IPS-NIHi7 (cell line): ENCODE measurements around the gene NUDT11.
"Not testable (repeated sequence)": the region's sequence is repeated elsewhere in the genome, so short reads cannot be mapped to it uniquely, and the experiment has no call there.

ENCODE experiments used
- DNase-seq: peaks from one replicate; pipeline ENCODE4 v3.0.0; 2012; ENCODE audit warnings: mixed read lengths; ENCODE audit errors: extremely low spot score

NUDT11 gene

DNA sequence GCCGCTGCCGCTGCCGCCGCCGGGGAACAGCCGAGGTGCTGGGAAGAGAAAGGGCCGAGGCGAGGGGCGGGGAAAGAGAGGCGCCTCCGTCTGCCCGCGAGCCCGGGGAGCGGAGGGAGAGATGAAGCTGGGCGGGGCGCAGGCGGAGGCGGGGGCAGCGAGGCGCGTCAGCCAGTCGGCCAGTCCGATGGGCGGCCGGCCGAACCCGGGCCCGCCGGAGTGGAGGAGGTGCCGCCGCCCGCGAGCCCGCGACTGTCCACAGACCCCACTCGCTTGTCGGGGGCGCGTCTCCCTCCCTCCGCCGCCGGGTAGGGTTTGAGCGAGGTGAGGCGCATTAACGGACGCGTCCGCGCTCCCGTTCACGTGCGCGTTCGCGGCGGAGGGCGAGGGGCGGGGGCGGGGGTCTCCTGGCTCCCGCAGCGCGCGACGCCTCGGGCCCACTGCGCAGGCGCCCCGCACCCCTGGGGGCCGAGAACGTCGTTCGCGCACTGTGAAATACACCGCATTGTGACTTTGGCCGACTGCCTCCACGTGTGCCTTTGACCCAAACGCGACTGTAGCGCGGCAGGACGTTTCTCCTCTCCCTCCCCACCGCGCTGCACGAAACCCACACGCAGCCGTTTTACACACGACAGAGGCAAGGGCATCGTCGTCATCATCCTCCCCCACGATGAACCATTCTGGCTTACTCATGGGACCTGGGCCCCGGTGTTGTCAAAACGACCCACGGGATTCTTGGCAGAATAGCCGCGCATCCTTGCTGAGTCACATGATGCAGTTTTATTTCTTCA lies at the start of gene NUDT11:
Gene NUDT11 (minus strand): TSS at position 92 of the 791 bp plus-strand sequence. CDS start 148 bp downstream, outside the sequence.
- DNase-seq = peak; percentile 68

DNA sequence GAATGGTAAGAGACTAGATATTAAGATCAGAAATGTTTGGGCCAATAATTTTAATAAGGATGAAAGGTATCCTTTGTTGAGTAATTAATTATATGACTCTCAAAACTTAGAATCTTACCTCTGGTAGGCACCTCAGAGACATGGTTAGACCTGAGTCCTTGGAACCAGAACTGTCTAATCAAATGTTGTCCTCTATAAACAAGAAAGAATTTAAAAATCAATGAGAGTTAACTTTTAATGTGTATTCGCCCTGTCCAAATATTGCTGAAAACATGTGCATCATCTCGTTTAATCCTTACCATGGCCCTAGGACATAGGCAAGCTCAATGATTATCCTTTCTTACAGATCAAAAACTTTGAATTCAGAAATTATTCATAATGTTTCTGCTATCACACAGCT lies 24.0 kb upstream of the NUDT11 start:
- DNase-seq = no peak

DNA sequence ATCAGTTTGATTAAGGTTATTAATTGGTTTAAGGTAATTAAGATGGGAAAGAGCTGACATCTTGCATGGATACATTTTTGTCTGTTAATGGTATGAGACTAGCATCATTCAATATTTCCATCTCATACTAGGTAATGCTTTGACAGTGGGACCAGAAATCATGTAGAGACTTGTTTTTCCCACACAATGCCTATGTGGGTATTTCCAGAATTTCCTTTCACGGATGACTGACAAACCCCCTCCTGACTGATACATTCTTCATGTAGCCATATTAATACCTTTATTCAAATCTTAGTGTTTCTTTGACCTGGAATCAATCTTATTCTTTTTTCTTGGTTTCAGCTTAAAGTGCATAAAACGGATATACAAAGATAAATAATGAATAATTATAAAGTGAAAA lies 22.7 kb upstream of the NUDT11 start:
- DNase-seq = not testable (repeated sequence)

DNA sequence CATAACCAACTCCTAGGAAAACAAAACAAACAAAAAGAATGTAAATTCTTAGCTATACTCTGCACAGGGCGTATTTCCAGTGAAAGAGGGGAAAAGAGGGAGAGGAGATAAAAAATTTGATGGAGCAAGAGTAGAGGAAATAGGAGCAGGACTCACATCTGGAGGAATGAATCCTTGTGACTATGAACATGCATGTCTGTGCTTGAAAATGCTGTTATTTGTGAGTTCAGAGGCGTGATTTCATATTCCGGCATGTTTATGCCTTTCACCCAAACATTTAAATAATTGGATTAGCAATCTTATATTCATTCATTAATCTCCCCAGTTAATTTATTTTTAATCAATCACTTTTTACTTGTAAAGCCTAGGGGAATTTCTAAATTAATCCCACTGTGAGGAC lies 11.2 kb upstream of the NUDT11 start:
- no peak for DNase-seq

DNA sequence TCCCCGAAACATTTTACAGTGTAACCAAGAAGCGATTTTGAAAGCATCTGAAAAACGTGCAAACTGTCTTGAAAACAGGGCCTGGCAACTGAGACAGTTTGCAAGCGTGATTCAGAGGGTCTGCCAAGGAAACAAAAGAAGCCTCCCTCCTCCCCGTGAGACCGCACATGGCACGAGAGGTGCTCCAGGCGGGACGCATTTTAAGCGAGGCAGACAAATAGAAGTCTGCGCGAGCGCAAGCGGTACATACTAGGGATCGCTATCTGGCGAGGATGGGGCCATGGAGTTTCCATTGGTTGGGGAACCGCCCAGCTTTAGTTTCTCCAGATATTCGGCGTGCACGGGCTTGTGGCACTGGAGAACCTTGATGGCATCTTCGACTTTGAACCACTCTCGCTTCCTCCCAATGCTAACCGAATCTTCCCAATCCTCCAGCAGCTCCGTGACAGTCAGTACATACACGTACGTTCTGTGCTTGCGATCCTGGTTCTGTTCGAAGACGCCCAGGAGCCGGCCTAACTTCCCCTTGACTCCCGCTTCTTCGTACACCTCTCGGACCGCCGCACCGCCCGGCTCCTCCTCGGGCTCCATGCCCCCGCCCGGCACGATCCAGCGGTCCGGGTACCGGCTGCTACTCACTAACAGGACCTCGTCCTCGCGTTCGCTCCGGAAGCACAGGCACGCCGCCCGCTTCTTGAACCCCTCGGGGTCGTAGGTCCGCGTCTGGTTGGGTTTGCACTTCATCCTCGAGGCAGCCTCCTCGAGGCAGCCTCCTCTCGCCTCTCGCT lies 497 bp downstream of the NUDT11 start:
- peak; percentile 10 for DNase-seq

DNA sequence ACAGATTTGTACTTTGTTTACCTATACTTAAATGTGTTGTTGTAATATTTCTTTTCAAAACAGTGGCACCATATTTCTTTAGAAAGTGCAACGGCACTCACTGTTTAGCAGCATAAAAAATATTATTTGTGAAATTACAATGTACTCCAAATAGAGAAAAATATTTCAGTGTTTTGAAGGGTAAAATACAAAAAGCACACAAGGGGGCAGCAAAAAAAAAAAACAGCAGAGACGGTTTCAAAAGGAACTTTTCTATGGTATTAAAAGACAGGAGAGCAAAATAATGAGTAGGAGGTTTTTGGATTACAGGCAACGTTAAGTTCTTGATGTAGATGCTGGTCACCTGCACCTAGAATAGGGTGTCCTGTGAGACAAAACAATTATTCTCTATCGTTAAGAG lies 2.0 kb downstream of the NUDT11 start:
- no peak for DNase-seq

DNA sequence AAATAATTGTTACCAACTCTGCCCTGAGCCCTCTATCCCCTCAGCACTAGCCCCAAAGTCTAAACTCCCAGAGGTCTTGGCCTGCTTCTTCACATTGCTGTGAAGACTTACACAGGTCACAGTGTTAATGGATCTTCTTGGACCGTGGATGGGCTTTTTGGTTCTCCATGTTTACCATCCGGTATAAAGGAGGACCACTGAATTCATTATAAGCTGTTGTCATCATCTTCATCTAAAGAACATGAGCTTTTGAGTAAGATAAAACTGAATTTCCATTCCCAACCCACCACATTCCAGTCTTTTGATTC lies 8.5 kb downstream of the NUDT11 start:
- DNase-seq = no peak

DNA sequence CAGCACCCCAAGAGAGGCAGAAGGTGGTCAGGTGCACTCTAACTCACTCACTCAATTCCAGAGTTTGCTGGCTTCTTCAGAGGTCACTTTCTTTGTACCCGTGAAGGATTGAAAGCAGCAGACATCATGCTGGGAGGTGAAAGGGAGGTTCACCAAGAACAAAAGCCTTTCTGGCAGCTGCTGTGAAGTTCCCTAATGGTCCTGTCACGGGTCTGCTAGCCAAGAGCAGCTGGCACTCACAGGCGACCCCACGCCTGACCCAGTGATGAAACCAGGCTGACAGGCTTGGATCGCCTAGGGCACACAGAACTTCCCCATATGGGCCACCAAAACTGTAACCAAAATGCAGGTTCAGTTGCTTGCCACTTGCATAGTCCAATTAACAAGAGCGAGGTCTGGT lies 11.8 kb downstream of the NUDT11 start:
- no peak for DNase-seq

DNA sequence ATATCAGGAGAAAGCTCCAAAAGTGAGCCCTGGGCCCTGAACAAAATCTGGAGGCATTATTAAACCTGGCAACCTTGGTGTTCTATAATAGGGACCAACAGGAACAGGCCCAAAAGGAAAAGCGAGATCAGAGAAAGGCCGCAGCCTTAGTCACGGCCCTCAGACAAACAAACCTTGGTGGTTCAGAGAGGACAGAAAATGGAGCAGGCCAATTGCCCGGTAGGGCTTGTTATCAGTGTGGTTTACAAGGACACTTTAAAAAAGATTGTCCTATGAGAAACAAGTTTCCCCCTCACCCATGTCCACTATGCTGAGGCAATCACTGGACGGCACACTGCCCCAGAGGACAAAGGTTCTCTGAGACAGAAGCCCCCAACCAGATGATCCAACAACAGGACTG lies 14.0 kb downstream of the NUDT11 start:
- not testable (repeated sequence) for DNase-seq

DNA sequence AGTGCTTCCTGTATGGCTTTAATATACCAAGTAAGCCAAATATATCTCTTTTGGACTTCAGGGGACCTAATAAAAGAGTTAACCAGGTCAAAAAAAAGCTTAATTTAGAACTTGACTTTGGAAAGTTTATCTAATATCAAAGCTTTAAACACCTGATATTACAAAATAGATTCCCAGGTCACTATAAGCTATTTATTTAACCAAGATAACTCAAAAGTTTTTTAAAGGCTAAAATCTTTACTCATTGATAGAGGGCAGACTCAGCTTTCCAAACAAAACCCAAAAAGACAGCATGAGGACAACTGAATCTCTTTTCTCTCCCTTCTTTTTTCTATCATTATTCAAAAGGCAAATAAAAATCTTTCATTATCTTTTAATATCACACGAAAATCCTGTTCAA lies 19.5 kb downstream of the NUDT11 start:
- DNase-seq = no peak

DNA sequence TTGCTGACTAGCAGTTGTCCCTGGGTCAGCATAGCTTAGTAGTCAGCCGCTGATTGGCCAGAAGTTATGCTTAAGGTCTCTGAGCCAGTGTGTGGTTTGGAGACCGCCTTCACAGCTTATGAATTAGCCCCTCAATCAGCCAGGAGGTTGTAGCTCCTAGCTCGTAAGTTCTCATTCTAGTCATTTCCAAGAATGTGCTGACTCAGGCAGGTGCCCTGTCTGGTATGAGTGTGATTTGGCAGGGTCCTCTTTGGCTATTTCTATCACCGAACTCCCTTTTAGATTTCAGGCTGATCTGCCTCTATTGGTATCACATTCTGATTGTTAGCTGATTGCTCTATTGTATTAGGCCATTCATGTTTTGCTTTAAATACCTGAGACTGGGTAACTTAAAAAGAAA lies 33.1 kb downstream of the NUDT11 start:
- DNase-seq = no peak

DNA sequence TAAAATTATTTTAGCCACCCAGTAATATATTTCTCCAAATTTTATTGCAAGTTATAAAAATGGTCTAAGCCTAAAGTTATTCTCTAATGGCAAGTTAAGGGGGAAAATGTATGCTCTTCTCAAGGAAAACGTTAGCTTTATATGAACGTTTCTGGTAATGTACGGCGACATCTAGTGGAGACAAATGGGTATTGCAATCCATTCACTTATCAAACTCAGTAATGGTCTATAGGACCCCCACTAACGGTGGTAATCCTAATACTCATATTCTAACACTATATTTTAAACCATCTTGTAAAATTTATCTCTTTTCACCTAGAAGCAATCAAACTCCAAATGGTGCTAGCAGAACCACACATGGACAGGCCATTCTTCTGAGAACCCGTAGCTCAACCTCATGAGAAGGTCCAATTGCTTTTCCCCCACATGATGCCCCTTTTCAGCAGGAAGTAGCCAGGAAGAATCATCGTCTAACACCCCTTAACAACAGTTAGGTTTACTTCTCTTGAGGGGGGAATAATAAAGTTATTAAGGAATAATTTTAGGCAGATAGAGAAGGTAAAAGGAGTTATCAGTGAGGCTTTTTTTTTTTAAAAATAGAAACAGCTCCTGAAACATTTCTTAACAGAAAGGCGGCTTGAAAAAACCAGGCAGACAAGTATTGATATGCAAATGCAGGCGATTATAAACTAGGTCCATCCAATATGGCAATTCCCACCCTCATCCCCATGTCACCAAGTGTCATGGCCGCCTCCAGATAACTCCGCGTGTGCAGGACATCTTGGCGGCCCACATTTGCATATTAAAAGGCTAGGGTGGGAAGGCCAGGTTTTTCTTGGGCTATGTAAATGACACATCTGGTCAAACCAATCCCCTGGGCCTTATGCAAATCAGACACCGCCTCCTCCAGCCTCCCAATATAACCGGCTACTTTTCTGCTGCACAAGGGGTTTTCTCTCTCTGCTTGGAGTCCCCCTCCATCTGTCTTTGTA lies 35.0 kb downstream of the NUDT11 start:
- peak; percentile 21 for DNase-seq

DNA sequence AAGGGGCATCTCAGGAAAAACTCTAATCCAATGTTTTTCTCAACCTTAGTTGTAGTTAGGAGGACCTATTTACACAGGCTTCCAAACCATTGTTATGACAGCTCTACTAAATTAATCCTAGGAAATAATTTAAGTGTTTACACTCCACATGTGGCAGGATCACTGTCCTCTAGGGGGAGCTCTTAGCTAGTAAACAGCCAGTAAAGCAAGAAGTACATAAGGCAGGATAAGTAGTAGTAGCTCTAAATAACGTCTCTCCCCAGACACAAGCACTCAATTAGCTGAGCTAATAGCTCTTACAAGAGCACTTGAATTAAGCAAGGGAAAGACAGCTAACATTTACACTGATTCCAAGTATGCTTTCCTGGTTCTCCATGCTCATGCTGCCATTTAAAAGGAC lies 37.3 kb downstream of the NUDT11 start:
- no peak for DNase-seq

DNA sequence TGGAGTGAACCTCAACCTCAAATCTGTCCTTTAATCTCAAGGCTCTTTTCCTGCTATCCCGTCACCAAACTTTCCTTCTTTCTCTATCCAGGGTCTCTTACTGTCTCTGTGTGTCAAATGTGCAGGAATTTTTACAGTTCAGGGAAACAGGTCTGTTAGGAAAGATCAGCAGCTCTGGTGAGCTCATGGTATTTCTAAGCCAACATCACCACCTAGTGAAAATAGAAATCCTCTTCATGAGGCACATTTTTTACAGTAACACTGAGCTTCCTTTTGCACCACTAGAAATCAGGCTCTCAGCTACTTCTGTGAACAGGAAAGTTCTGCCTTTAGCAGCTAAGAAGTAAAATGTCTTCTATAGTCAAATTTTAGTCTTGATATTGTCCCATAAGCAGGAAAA lies 39.6 kb downstream of the NUDT11 start:
- no peak for DNase-seq

DNA sequence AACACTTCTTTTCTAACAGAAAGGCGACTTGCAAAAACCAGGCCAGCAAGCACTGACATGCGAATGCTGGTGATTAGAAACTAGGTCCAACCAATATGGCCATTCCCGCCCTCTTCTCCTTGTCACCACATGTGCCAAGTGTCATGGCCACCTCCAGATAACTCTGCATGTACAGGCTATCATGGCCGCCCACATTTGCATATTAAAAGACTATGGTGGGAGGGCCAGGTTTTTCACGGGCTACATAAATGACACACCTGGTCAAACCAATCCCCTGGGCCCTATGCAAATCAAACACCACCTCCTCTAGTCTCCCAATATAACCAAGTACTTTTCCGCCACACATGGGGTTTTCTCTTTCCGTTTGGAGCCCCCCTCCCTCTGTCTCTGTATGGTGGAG lies 40.1 kb downstream of the NUDT11 start:
- DNase-seq = no peak

DNA sequence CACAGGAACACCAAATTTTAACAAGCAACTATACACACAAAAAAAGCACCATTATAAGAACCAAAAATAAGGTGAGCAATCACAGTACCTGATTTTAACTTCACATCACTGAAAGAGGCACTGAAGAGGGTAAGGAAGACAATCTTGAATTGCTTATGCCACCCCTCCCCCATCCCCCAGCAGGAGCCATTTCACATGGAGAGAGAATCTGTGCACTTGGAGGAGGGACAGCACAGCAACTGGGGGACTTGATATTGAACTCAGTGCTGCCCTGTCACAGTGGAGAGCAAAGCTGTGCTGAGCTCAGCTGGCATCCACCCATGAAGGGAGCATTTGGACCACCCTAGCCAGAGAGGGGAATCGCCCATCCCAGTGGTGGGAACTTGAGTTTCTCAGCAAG lies 56.0 kb downstream of the NUDT11 start:
- DNase-seq = no peak
